H9 (cell line): ENCODE measurements around the gene DPP6. TPM values are rescaled to one million over a fixed set of nuclear protein-coding genes. Genes with fewer than 3 reads are reported as not detected.

Experiments
- DNase-seq: peaks from one replicate; pipeline ENCODE4 v3.0.0-alpha.2; 2017
- H2AFZ ChIP-seq: one replicate; pipeline ENCODE4 v1.6.1; 2013; ENCODE audit warnings: mild to moderate bottlenecking, low read length, control low read depth, moderate library complexity
- H2AK5ac ChIP-seq: 2 replicates; pipeline ENCODE4 v1.6.1; 2013; ENCODE audit warnings: low read length, control low read depth, mixed read lengths; ENCODE audit not compliant: insufficient read length
- H2BK120ac ChIP-seq: one replicate; pipeline ENCODE4 v1.6.1; 2013; ENCODE audit warnings: low read depth, mild to moderate bottlenecking, low read length, control low read depth, inconsistent platforms; ENCODE audit not compliant: poor library complexity, severe bottlenecking
- H2BK12ac ChIP-seq: 2 replicates; pipeline ENCODE4 v1.6.1; 2013; ENCODE audit warnings: low read length, control low read depth, mixed read lengths, low read depth; ENCODE audit not compliant: insufficient read length
- H2BK15ac ChIP-seq: 2 replicates; pipeline ENCODE4 v1.6.1; 2013; ENCODE audit warnings: low read depth, low read length, control low read depth
- H2BK20ac ChIP-seq: one replicate; pipeline ENCODE4 v1.6.1; 2013; ENCODE audit warnings: low read depth, mild to moderate bottlenecking, low read length, control low read depth, inconsistent platforms; ENCODE audit not compliant: poor library complexity, severe bottlenecking
- H2BK5ac ChIP-seq: 2 replicates; pipeline ENCODE4 v1.6.1; 2013; ENCODE audit warnings: low read length, control low read depth, mixed read lengths; ENCODE audit not compliant: insufficient read length
- H3K14ac ChIP-seq: 2 replicates; pipeline ENCODE4 v1.6.1; 2013; ENCODE audit warnings: low read length, control low read depth; ENCODE audit not compliant: insufficient read depth
- H3K18ac ChIP-seq: 2 replicates; pipeline ENCODE4 v1.6.1; 2013; ENCODE audit warnings: low read depth, mild to moderate bottlenecking, mixed read lengths, low read length, control low read depth; ENCODE audit not compliant: insufficient read length
- H3K23ac ChIP-seq: 2 replicates; pipeline ENCODE4 v1.6.1; 2013; ENCODE audit warnings: low read length, control low read depth, mixed read lengths, low read depth; ENCODE audit not compliant: insufficient read length
- H3K23me2 ChIP-seq: 2 replicates; pipeline ENCODE4 v1.6.1; 2013; ENCODE audit warnings: low read depth, mild to moderate bottlenecking, mixed read lengths, low read length, control low read depth; ENCODE audit not compliant: insufficient read length, poor library complexity, severe bottlenecking
- H3K27ac ChIP-seq: 2 replicates; pipeline ENCODE4 v1.5.1; 2013; ENCODE audit warnings: low read length, control low read depth, mixed read lengths, low read depth; ENCODE audit not compliant: insufficient read length
- H3K27me3 ChIP-seq: 2 replicates; pipeline ENCODE4 v1.6.1; 2013; ENCODE audit warnings: low read length, control low read depth, inconsistent platforms; ENCODE audit not compliant: insufficient read depth
- H3K4ac ChIP-seq: 2 replicates; pipeline ENCODE4 v1.6.1; 2013; ENCODE audit warnings: low read depth, mild to moderate bottlenecking, control low read depth, inconsistent platforms, low read length, moderate library complexity
- H3K4me1 ChIP-seq: 2 replicates; pipeline ENCODE4 v1.6.1; 2013; ENCODE audit warnings: low read length, control low read depth, inconsistent platforms; ENCODE audit not compliant: insufficient read depth
- H3K4me2 ChIP-seq: 2 replicates; pipeline ENCODE4 v1.6.1; 2013; ENCODE audit warnings: low read length, control low read depth, mixed read lengths; ENCODE audit not compliant: insufficient read length, insufficient read depth
- H3K56ac ChIP-seq: 2 replicates; pipeline ENCODE4 v1.6.1; 2013; ENCODE audit warnings: low read depth, mild to moderate bottlenecking, mixed read lengths, low read length, control low read depth; ENCODE audit not compliant: insufficient read length
- H3K79me1 ChIP-seq: 2 replicates; pipeline ENCODE4 v1.6.1; 2013; ENCODE audit warnings: low read depth, mild to moderate bottlenecking, moderate library complexity, low read length, control low read depth, inconsistent platforms; ENCODE audit not compliant: insufficient read depth, poor library complexity, severe bottlenecking
- H3K79me2 ChIP-seq: 2 replicates; pipeline ENCODE4 v1.6.1; 2013; ENCODE audit warnings: low read length, control low read depth, inconsistent platforms; ENCODE audit not compliant: insufficient read depth
- H3K9ac ChIP-seq: 2 replicates; pipeline ENCODE4 v1.6.1; 2013; ENCODE audit warnings: low read length, control low read depth, mixed read lengths; ENCODE audit not compliant: insufficient read length; ENCODE audit errors: extremely low read depth
- H3K9me3 ChIP-seq: one replicate; pipeline ENCODE4 v1.6.1; 2013; ENCODE audit warnings: low read depth, low read length, inconsistent platforms; ENCODE audit not compliant: control insufficient read depth
- H3T11ph ChIP-seq: one replicate; pipeline ENCODE4 v1.6.1; 2013; ENCODE audit warnings: mild to moderate bottlenecking, low read length, control low read depth, inconsistent platforms
- H4K20me1 ChIP-seq: one replicate; pipeline ENCODE4 v1.6.1; 2013; ENCODE audit not compliant: control insufficient read depth, insufficient read length, insufficient read depth
- H4K5ac ChIP-seq: 2 replicates; pipeline ENCODE4 v1.6.1; 2013; ENCODE audit warnings: low read depth, mild to moderate bottlenecking, mixed read lengths, low read length, control low read depth; ENCODE audit not compliant: insufficient read length
- H4K8ac ChIP-seq: replicated peaks from 2 replicates; pipeline ENCODE4 v1.6.1; 2013; ENCODE audit warnings: low read length, control low read depth, mixed read lengths, low read depth; ENCODE audit not compliant: insufficient read length
- H4K91ac ChIP-seq: 2 replicates; pipeline ENCODE4 v1.6.1; 2013; ENCODE audit warnings: low read depth, mild to moderate bottlenecking, moderate library complexity, mixed read lengths, low read length, control low read depth; ENCODE audit not compliant: insufficient read length
- H3K27ac Mint-ChIP-seq, 3 experiments: 2 replicates in 2 of 3; 3 replicates in 1 of 3; pipeline ENCODE4 v1.8.0; 2020 to 2021; ENCODE audit warnings: mixed read lengths in 3 of 3, mild to moderate bottlenecking in 1 of 3, moderate library complexity in 1 of 3
- H3K27me3 Mint-ChIP-seq: 2 replicates; pipeline ENCODE4 v1.8.0; 2021; ENCODE audit warnings: low read depth, mild to moderate bottlenecking, moderate library complexity, mixed read lengths
- H3K36me3 Mint-ChIP-seq, 3 experiments: 2 replicates in 2 of 3; 3 replicates in 1 of 3; pipeline ENCODE4 v1.8.0; 2020 to 2021; ENCODE audit warnings: low read depth in 3 of 3, mixed read lengths in 3 of 3; ENCODE audit not compliant: insufficient read depth in 1 of 3
- H3K4me1 Mint-ChIP-seq, 2 experiments: 2 replicates each; pipeline ENCODE4 v1.8.0; 2020; ENCODE audit warnings: mixed read lengths in 2 of 2
- H3K4me3 Mint-ChIP-seq, 2 experiments: 2 replicates in 1 of 2; 3 replicates in 1 of 2; pipeline ENCODE4 v1.8.0; 2020 to 2021; ENCODE audit warnings: mild to moderate bottlenecking in 2 of 2, mixed read lengths in 2 of 2, moderate library complexity in 1 of 2
- H3K9me3 Mint-ChIP-seq, 2 experiments: 2 replicates in 1 of 2; 3 replicates in 1 of 2; pipeline ENCODE4 v1.8.0; 2020; ENCODE audit warnings: mild to moderate bottlenecking in 2 of 2, mixed read lengths in 2 of 2, moderate library complexity in 1 of 2
- WGBS: extraction: QIAGEN DNeasy Blood & Tissue Kit; methylation state at CpG from one replicate; pipeline ENCODE4 v1.1.7; 2013; ENCODE audit warnings: missing lambda C conversion rate, low lambda C conversion rate, mixed read lengths; ENCODE audit not compliant: insufficient read length; ENCODE audit errors: extremely low coverage; 5-methylcytosine and 5-hydroxymethylcytosine counted together
- total RNA-seq: library from RNA; stranded (reverse); gene quantifications from 2 replicates; pipeline ENCODE4 v1.2.1, GENCODE V29; 2021
- TF ChIP-seq, protein P1 (sequence below): fragments of 200-600 bp; sonication (generic); conservative IDR thresholded peaks from 3 replicates; pipeline ENCODE4 v1.8.0; 2021; ENCODE audit warnings: antibody characterized with exemption, mild to moderate bottlenecking

The DPP6 gene
- total RNA-seq, 1 experiment from 2014 or later: 4.5 TPM

DNA sequence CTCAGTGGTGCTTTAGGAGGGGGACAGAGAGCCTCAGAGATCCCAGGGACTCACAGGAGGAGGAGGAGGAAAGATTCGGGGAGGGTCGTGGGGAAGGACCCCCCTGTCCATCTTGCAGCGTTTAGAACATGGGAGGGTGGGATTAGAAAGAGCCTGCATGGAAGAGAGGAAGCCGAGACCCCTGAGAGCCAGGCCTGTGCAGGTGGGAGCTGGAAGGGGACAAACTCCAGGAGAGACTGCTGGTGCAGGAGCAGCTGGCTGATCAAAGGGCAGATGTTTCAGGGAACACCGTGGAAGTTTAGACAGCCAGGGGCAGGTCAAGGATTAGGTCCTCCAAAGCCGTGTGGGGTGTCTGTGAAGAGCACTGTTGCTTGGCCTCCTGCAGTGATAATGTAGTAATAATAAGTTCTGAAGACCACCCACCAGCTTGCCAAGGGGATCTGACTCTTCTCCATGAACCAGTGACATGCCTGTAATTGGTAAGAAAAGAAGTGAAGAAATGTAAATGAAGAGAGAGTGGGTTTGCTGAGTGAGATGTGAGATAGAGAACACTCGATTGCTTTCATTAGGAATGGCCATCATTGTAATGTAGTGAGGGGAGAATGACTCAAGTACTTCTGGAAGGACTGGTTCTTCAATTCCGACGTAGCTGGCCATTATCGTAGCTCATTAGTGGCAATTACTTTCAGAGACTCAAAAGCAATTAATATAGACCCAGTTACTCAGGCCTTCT is 525.1 kb downstream of the DPP6 start:
- no peak overlapping the region for H3K18ac ChIP-seq
- H3K4me1 Mint-ChIP-seq: peaks cover 0 to 10% of the 10 kb centered on the region in 2 experiments; a peak in 3 of 4 replicates
- H3K23ac ChIP-seq: no peak overlapping the region
- H3K27me3 Mint-ChIP-seq: no peaks in the 10 kb centered on the region; the same call in 1 of the 2 replicates
- H3K9me3 Mint-ChIP-seq: peaks cover 0 to 3% of the 10 kb centered on the region in 2 experiments; a peak in 3 of 5 replicates
- no peak overlapping the region for H3K4me3 Mint-ChIP-seq
- no peaks in the 10 kb centered on the region for H3K4me1 ChIP-seq
- DNase-seq: no peak
- no peak overlapping the region for H3K4ac ChIP-seq
- no peak overlapping the region for H2AK5ac ChIP-seq
- no peak overlapping the region for H2BK20ac ChIP-seq
- H2BK15ac ChIP-seq: no peak overlapping the region
- no peaks in the 10 kb centered on the region for H3K79me1 ChIP-seq
- H3K27ac ChIP-seq: no peak overlapping the region
- H3K9me3 ChIP-seq: no peaks in the 10 kb centered on the region
- no peaks in the 10 kb centered on the region; a peak in 1 of 7 replicates for H3K36me3 Mint-ChIP-seq
- no peaks in the 10 kb centered on the region for H3K79me2 ChIP-seq
- no peak overlapping the region for H2BK5ac ChIP-seq
- no peaks in the 10 kb centered on the region for H3K23me2 ChIP-seq
- H3K9ac ChIP-seq: no peak overlapping the region
- no peak overlapping the region for H2BK120ac ChIP-seq
- no peak overlapping the region for H4K5ac ChIP-seq
- peaks cover 3% of the 10 kb centered on the region for H4K20me1 ChIP-seq
- no peak overlapping the region for H2AFZ ChIP-seq
- TF ChIP-seq, protein P1, sequence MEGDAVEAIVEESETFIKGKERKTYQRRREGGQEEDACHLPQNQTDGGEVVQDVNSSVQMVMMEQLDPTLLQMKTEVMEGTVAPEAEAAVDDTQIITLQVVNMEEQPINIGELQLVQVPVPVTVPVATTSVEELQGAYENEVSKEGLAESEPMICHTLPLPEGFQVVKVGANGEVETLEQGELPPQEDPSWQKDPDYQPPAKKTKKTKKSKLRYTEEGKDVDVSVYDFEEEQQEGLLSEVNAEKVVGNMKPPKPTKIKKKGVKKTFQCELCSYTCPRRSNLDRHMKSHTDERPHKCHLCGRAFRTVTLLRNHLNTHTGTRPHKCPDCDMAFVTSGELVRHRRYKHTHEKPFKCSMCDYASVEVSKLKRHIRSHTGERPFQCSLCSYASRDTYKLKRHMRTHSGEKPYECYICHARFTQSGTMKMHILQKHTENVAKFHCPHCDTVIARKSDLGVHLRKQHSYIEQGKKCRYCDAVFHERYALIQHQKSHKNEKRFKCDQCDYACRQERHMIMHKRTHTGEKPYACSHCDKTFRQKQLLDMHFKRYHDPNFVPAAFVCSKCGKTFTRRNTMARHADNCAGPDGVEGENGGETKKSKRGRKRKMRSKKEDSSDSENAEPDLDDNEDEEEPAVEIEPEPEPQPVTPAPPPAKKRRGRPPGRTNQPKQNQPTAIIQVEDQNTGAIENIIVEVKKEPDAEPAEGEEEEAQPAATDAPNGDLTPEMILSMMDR: no peak
- no peak overlapping the region for H3K56ac ChIP-seq
- WGBS: no CpG with 5 or more reads among the region's 10 CpGs
- H3T11ph ChIP-seq: no peak overlapping the region
- no peak overlapping the region for H3K4me2 ChIP-seq
- no peak overlapping the region; the same call in 1 of the 2 replicates for H3K14ac ChIP-seq
- no peak overlapping the region for H4K91ac ChIP-seq
- H3K27me3 ChIP-seq: no peaks in the 10 kb centered on the region
- H4K8ac ChIP-seq: no peak overlapping the region
- H2BK12ac ChIP-seq: no peak overlapping the region
- no peak overlapping the region; a peak in 1 of 7 replicates for H3K27ac Mint-ChIP-seq
